ENCODE results near the gene MKLN1.

The MKLN1 gene

GRCh38 chr7:131538813-131539179 is 211.1 kb downstream of the MKLN1 start:
- in situ Hi-C loops (cut with MboI; ENCODE audit: low sequenced_read_pairs) = no loop called here

GRCh38 chr7:131540491-131541162 is 213.0 kb downstream of the MKLN1 start:
- in situ Hi-C loops (cut with MboI; ENCODE audit: low sequenced_read_pairs) = no loop called here

- in situ Hi-C loops (cut with MboI; ENCODE audit: low sequenced_read_pairs) = no loop called here
These were observed 215.6 kb downstream of the MKLN1 start for GRCh38 chr7:131543298-131543697.

- in situ Hi-C loops (cut with MboI; ENCODE audit: low sequenced_read_pairs) = no loop called here
These were observed 216.3 kb downstream of the MKLN1 start for GRCh38 chr7:131544021-131544420.

GRCh38 chr7:131544449-131545301 is 217.0 kb downstream of the MKLN1 start:
- in situ Hi-C loops (cut with MboI; ENCODE audit: low sequenced_read_pairs) = no loop called here

GRCh38 chr7:131546126-131546525 is 218.4 kb downstream of the MKLN1 start:
- in situ Hi-C loops (cut with MboI; ENCODE audit: low sequenced_read_pairs) = no loop called here

Data from HL-60/S4 treated with phorbol 12-myristate 13-acetate at 8.2 ng/mL for 4 days and 3 days (cell line).